Stimulated activated CD8-positive, alpha-beta memory T cell treated with anti-CD3 and anti-CD28 coated beads, Interleukin-7, amount 100 ng/mL, for 24 hours (primary cell): ENCODE data around the gene CACNA1S.

ENCODE experiments used
- DNase-seq: peaks from one replicate; pipeline ENCODE4 v3.0.0-alpha.2; 2020; ENCODE audit warnings: low read depth

The CACNA1S gene

DNA sequence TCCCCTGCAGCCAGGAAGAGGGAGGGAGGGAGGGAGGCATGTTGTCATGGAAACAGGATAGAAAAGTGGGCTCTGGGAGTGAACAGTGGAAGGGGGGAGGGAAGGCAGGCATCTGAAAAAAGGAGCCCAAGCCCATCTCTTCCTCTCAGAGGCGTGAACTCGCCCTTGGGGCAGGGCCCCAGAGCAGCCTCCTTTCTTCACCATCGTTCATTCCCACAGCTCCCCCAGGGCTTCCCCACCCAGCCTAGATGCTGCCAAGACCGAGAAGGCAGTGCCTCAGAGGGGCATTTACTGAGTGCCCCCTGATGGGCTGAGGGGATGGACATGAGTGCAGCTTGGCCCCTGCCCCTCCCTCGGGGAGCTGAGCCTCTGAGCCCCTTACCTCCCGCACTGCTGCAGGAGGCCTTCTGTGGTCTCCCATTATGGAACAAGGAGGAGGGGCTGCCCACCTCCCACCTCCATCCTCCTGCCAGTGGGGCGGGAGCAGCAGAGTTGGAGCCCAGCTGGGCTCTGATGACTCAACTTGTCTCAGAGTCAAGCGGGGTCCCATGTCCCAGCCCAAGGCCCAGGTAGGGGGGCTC is 49.6 kb downstream of the CACNA1S start:
- no peak for DNase-seq

DNA sequence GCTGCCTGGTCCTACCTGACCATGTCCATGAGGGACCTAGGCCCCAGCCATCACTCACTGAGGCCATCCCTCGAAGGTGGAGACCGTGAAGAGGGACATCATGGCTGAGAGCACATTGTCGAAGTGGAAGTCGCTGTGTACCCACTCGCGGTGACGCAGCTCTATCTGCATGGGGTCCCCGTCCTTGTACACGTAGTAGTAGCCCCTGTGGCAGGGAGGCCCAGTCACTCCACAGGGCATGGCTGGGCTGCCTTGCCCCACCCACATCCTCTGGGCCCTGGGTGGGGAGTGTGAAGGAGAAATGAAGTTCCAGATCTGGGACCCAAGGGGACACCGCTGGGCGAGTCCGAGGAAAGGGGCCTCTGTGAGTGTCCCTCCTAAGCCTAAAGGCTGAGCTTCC is 50.3 kb downstream of the CACNA1S start:
- no peak for DNase-seq

DNA sequence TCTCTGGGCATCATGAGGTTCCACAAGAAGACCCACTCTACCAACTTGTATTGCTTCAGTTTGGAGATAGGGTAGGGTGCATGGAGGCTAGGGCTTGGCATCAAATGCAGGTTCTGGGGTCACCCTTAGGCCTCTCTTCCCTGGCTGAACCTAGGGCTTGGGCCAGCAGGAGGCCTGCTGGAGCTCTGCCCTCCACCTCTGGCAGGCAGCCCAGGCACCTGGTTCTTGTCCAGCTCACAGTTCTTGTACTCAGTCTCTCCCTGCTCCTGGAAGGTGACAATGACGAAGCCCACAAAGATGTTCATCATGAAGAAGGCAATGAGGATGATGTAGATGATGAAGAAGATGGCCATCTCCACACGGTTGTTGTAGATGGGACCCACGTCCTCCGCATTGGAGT is 51.2 kb downstream of the CACNA1S start:
- no peak for DNase-seq

DNA sequence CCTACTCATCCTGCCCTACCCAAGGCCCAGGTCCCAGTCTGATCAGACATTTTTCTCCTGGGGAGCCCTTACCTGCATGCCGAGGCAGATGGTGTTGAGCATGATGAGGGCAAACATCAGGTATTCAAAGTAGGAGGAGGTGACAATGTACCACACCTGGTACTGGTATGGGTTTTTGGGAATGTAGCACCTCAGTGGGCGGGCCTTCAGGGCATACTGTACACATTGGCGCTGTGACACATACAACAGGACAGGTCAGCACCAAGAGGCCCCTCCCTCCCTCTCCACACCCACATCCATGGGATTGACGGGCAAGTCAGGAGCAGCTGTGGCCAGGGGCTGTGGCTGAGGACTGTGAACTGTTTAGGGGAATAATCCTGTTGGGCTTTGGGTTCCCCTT is 51.6 kb downstream of the CACNA1S start:
- DNase-seq = no peak

DNA sequence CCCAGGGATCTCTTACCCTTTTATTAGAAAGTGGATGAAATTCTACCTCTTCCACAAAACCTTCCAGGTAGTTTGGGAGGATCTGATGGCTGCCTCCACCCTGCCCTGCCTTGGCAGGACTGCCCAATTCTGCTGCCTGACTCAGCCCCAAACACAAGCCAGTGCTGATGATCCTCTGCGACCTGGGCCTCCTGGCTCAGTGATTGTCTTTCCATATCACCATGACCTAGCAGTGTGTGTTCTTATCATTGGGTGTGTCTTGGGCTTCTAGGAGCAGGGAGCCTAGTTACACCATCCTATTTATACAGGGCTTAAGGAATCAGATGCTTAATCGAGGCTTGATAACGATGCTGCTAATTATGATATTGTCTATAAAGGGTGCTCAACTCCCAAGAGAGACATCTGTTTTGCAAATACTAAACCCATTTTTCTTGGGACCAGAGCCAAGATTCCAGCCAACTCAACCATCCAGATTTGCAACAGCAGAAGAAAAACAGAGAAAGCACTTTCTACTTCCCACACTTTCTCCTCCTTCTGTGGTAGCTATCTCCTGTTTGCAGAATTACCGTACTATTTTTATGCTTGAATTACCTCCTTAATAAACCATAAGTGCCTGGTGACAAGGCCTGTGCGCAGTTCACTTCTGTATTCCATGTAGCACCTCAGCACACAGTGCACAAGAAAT is 52.2 kb downstream of the CACNA1S start:
- DNase-seq = no peak

DNA sequence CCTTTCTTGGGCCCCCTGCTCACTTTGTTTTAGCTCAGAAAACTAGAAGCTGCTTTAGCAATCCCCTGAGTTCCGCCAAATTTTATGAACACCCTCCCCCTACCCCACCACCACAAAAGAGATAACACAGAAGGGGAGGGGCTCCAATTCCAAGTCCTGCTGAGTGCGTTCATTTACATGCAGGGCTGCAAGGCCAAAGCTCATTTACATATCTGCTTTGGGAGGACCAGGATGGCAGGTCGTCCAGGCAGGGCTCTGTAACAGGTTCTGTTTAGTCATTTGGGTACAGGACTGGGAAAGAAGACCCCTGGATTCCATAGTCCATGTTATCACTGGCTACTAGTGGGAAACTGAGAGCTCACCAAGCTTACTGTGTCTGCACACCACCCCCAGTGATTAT is 52.8 kb downstream of the CACNA1S start:
- DNase-seq = no peak

DNA sequence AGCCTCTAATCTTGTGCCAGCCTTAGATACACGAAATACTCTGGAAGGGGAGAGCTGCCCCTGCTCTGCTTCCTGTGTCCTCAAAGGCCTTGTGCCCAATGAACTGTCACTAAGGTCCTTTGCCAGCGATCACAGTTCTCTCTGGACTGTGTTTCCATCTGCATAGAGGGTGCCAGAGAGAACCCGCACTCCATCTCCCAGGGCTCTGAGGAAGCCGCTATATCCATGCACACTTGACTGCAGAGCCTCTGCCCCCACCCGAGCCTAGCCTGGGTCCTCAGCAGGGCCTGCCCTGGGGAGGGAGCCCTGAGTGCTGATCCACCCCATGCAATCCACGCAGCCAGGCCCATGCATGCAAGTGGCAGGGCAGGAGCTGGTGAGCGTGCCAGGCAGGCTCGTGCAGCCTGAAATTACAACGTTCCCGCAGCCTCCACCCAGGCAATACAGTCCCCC is 58.1 kb downstream of the CACNA1S start:
- DNase-seq = no peak

DNA sequence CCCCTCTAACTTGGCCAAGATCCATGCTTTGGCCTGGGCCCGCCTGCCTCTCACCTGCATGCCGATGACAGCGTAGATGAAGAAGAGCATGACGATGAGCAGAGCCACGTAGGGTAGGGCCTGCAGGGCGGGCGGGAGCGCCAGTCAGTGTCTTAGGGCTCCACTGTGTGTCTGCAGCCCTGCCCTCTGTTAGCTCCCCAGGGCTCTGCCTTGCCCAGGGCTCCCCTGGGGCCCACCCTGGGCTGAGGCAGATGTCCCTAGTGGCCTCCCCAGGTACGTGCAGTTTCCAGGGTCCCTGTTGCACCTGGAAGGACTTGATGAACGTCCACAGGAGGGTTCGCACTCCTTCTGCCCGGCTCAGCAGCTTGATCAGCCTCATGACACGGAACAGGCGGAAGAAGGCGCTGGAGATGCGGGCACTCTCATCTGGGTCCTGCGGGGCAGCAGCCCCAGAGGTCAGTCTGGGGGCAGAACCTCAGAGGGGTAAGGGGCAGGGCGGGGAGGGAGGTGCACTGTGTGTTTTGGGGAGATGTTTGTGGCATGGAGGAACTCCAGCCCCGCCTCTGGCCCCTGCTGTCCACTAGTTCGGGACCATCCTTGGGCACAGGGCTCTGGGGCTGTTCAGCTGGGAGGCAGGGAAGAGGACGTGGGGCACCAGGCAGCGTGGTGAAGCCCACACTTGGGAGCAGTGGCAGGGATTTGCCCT is 58.9 kb downstream of the CACNA1S start:
- no peak for DNase-seq

DNA sequence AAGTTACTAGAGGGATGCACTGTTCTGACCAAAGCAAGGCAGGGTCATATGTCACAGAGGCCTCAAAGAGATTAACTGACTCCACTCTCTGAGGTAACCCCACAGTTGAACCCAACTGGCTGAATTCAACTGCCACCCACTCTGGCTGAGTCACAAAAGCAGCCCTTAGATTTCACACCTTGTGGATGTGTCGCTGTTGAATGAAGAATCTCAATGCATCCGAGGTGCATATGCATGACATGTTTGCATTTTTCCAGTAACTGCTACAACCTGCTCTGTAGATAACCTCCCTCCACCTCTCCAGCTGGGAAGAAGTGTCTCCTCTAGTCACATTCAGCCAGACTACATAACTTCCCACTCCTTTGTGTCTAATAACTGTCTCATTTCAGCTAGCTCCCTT is 60.8 kb downstream of the CACNA1S start:
- no peak for DNase-seq

DNA sequence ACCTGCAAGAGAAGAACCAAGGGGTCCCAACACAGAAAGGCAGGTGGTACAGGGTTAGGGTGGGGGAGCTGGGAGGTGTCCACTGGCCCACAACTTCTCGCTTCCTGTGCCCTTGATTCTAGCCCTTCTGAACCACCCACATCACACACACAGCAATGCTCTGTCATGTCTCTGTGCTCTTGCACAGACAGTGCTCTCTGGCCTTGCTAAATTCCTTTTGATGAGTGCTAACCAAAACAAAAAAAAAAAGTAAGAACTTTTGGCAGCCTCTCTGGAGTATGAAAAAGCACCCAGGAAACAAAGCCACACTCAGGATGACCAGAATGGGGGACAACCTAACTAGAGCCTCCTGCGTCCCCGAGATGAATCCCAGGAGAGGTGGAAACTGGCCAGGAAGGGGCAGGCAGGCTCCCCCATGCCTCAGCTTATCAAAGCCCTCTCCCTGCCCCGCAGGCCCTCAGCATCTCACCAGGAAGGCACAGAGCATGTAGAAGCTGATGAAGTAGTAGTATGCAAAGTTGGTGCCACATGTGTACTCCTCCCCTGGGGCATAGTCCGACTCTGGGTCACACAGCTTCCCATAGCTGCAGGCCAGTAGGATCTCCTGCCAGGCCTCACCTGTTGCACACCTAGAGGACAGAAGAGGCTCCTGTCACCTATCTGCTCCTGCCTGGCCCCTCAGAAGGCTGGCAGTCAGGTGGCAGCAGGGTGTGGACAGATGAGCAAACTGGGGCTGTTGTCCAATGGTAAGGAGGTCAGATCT is 61.5 kb downstream of the CACNA1S start:
- no peak for DNase-seq

DNA sequence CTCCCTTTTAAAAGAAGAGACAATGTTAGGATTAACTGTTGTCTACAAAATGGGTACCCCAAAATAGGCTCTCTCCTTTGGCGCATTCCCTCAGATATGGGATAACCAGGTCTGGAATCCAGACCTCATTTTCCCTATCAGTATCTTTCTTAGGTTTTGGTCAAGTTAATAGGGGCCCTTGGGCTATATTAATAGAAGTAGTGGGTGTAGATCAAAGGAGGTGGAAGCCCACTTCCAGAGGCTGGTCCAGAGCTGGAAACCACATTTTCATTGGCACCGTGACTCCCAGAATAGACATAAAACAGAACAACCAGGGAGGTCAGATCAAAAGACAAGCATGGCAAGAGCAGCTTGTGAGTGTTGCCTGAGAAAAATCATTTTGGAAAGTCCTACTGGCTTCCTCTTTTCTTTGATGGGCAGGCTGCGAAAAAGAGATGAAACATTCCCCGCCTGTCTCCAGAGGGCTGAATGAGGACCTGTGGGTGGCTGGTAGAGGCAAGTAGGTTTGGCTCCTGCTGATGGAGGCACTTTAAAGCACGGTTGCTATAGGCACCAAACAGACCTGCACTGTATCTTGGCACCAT is 62.9 kb downstream of the CACNA1S start:
- DNase-seq = no peak

DNA sequence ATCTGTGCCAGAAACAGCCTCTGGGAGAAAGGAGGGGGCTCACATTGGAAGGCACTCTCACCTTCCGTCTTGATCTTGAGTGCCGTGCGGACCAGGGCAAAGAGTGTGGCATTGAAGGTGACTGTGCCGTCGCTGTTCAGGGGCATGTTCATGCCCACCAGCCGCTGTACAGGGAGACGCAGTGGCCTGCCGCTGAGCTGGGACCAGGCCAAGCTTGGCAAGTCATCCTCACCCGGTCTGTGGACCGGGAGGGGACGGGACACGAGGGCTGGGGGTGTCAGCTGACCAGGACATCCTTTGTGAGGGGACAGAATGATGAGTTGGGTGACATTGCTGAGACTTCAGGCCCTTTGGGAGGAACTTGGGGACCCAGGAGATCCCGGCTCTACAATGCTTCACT is 63.7 kb downstream of the CACNA1S start:
- DNase-seq = no peak

DNA sequence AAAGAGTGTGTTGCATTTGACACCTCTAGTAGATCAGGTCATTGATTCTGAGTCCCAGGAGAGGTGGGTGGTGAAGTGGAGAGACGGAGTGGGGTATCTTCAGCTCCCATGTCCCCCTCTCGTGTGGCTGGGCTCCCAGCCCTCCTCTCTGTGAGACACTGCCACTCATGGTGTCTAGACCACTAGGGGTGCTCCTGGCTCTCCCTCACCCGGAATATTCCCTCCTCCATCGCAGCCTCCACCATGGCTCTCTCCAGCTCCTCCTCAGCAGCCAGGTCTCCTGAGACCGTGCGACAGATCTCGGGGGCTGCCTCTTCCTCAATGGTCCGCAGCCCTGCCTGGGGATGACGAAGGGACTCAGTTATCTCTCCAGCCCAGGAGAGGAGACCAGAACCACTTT is 68.1 kb downstream of the CACNA1S start:
- DNase-seq = no peak

DNA sequence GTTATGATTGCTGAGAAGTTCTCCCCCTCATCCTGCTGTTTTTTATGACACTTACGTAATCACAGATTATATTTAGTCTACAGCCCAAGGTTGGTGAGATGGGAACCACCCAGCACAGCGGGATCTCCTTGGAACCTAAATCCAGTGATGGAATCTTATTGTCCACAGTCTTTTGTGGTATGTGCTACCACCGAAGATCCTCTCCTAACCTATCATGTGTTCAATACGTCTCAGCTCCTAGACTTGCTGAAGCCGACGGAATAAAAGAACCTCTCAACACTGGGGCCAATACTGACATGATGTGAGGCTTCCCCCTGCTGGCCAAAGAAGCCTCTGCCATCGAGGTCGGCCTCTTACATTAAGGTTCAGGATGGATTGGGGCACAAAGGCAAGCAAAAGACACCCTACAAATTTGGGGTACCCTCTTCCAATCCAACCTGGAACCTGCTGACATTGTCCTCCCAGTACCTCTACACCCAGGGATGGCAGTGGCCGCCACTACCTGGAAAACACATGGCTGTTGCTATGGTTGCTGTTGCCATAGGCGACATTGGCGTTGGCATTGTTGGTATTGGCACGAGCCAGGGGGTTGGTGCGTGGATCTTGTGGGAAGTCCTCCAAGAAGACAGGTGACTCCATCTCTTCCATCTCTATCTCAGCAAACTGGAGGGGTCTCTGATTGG is 69.3 kb downstream of the CACNA1S start:
- DNase-seq = peak; percentile 39

DNA sequence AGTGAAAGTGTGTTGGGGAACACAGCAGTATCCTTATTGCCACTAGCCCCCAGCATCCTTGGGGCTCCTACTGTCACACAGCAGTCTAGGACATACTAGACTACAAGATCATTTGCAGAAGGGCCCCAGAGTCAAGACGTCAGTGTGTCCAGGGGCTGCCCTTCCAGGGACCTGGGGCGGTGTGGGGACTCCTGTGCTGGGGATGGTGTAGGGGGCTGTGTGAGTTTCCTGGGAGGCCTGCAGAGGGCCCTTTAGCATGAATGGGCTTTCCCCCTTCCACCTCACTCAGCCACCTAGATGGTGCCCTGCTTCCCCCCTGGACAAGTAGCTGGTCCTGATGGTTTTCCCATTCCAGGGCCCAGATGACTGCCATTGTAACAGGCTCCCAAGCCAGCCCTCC is 71.2 kb downstream of the CACNA1S start:
- DNase-seq = no peak

DNA sequence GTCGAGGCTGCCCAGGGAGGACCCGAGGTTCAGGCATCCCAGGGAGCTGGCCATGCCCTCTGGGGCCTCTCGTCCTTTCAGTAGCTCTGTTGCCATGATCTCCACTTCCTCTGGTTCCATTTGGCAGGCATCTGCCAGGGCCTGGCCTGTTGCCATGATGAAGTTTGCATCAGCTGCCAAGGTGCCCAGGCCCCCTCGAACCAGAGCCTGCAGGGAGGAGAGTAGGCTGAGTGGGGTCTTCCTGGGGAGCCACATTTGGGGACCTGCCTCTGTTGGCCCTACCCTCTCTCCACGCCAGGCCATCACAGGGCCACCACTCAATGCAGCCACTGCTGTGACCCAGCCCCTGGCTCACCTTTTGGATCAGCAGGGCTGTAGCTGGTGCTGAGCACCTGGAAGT is 72.3 kb downstream of the CACNA1S start:
- DNase-seq = no peak

DNA sequence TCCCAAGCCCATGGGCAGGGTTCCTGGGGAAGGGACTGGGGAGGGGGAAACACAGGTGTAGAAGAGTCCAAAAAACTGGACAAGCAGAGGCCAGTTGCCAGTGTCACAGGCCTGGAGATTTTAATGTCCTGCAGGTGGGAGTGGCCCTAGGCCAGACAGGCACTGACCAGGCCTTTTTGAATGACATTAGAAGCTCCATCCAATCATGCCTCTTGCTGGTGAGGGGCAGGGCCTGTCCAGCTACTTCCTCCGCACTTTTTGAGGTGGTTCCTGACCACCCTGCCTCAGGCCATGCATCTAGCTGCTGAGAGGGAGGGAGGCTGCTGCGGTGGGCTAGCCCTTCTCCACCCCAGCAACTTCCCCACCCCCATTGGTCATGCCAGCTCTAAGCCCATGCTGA is 72.8 kb downstream of the CACNA1S start:
- no peak for DNase-seq

DNA sequence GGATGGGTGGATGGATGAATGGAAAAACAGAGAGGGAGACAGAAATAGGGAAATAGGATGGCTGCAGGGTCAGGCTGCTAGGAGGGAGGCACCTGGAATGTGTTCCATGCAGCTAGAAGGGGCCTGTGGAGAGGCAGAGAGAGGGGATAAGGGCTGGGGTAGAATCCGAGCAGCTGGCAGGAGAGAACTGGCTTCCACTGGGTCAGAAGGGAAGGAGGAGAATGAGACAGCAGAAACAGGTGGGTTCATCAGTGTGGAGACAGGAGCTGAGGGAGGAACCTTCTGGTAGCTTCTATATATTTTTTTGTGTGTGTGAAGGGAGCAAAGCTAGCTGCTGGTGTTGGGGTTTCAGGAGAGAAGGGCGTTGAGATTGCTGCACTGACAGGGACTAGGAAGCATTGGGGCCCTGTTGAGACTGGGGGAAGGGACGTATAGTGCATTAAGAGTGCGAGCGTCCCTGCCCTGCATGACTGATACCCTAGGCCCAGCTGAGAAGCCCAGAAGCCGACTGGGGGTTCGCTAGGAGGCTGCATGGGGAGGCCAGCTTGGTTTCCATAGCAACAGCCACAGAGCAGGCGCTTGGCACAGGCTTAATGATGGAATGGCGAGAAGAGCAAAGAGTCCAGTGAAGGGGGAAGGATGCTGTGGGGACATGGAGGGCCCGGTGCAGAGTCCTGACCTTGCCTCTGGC is 73.9 kb downstream of the CACNA1S start:
- no peak for DNase-seq

DNA sequence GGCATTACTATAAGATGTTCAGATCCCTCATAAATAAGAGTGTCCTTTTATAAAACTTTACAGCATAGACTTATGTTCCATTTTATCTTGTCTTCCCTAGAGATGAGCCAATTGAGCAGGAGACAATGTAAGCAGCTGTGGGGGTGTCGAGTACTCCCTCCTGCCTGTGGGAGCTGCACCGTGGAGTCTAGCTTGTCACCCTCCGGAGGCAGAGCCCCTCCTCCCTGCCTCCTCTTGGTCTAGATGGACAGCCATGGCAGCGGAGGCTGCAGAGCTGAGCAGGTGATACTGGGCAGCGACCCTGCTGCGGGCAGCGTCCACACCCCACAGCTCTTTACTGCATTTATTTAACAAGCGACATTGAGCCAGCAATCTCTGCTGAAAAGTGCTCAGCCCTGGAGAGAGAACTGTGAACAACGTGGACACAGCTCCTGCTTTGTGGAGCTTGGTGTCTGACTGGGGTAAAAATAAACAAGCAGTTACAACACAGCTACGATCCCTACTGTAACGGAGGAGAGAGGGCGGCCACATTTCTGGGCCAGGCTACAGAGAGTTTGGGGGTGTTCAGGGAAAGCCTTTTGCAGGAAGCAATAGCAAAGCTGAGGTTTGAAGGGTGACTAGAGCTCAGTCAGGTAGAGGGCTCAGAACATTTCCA is 75.9 kb downstream of the CACNA1S start:
- no peak for DNase-seq

DNA sequence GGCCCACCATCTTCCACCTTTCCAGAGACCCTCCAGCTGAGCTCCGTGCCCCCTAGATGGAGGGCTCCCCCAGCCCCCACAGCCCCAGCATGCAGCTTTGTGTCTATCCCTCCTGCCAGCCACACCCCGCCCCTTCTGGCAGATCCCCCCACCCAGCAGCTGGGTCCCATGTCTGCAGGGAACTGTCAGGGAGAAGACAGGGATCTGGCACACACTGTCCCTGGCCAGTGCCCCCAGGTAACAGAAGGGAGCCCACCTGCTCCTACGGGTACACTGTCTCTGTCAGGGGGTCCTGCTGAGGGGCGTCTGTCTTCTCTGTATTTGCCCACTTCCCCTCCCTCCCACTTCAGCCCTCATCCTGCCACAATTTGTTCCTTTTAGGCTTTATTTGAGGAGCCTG is 77.6 kb downstream of the CACNA1S start:
- DNase-seq = no peak

DNA sequence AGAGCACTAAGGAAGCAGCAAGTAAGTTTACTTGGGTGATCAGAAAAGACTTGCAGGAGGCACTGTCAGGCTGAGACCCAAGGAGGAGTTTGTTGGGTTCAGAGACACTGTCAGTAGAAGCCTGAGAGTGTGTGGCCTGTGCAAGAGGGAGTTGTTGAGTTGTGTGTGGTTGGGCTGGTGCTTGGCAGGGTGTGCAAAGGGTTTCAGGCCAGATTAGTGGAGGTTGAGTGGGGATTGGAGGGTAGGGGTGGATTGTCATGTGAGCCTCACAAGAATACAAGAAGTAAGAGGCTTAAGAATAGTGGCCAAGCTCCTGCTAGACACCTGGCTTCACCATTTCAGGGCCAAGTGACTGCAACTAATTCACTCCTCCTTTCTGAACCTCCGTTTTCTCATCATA is 79.8 kb downstream of the CACNA1S start:
- no peak for DNase-seq
